ENCODE data around the gene PLEKHG5. TPM values are rescaled to one million over a fixed set of nuclear protein-coding genes. Genes with fewer than 3 reads are reported as not detected.

The PLEKHG5 gene
- total RNA-seq, 1 experiment from 2014 or later: 32.3 TPM

DNA sequence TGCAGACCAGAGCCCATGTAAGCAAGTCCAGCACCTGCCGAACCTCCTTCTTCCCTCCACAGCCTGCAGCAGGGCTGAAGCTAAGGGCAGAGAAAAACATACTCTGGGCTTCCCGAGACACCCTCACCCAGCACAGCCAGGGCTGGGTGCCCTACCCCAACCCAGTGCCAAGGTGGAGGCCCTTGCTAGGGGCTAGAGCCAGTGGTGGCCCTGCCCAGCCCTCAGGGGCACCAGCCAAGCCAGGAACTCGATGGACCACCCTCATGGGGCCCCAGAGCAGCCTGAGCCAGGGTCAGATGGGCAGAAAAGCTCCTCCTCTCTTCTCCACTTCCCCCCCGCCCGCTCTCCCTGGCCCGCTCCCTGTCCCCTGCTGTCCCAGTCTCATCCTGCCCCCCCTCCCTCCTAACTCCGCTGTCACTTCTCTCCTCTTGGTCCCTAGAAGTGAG, 41.4 kb downstream of the PLEKHG5 start:
- intact Hi-C loops (cut with micrococcal nuclease): no loop called here
- Mint-ChIP-seq H3K36me3 (ENCODE audit: insufficient read depth, unreplicated experiment) (no peaks in the 10 kb centered on the region), H3K9me3 (ENCODE audit: unreplicated experiment) (no peaks in the 10 kb centered on the region), H3K4me3 (ENCODE audit: unreplicated experiment) (no peak overlapping the region), H3K27me3 (ENCODE audit: insufficient read depth, unreplicated experiment) (peaks cover 39% of the 10 kb centered on the region), H3K27ac (ENCODE audit: low read depth, unreplicated experiment) (no peak overlapping the region), H3K4me1 (ENCODE audit: insufficient read depth, unreplicated experiment) (peaks cover 1% of the 10 kb centered on the region)
- CTCF ChIA-PET: interaction anchor here (0.8 to 1.4 kb wide), 2 partner anchors 12 to 36 kb away, joined by 3 read pairs; no protein-coding TSS in a partner anchor
- TF ChIP-seq, protein P1, sequence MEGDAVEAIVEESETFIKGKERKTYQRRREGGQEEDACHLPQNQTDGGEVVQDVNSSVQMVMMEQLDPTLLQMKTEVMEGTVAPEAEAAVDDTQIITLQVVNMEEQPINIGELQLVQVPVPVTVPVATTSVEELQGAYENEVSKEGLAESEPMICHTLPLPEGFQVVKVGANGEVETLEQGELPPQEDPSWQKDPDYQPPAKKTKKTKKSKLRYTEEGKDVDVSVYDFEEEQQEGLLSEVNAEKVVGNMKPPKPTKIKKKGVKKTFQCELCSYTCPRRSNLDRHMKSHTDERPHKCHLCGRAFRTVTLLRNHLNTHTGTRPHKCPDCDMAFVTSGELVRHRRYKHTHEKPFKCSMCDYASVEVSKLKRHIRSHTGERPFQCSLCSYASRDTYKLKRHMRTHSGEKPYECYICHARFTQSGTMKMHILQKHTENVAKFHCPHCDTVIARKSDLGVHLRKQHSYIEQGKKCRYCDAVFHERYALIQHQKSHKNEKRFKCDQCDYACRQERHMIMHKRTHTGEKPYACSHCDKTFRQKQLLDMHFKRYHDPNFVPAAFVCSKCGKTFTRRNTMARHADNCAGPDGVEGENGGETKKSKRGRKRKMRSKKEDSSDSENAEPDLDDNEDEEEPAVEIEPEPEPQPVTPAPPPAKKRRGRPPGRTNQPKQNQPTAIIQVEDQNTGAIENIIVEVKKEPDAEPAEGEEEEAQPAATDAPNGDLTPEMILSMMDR (IDR thresholded peaks at IDR 0.05; ENCODE audit: unreplicated experiment): no peak
- BruUV-seq (replicated peaks): no TSS peak
- no peak for DNase-seq (ENCODE audit: unreplicated experiment)
- POLR2A ChIA-PET: no interaction called here

- intact Hi-C loops (cut with micrococcal nuclease): no loop called here
- Mint-ChIP-seq H3K9me3 (ENCODE audit: unreplicated experiment) (no peaks in the 10 kb centered on the region), H3K27me3 (ENCODE audit: insufficient read depth, unreplicated experiment) (peaks cover 37% of the 10 kb centered on the region), H3K4me1 (ENCODE audit: insufficient read depth, unreplicated experiment) (peaks cover 5% of the 10 kb centered on the region), H3K27ac (ENCODE audit: low read depth, unreplicated experiment) (no peak overlapping the region), H3K36me3 (ENCODE audit: insufficient read depth, unreplicated experiment) (no peaks in the 10 kb centered on the region), H3K4me3 (ENCODE audit: unreplicated experiment) (peak overlapping the region; percentile 4)
- BruUV-seq (replicated peaks): no TSS peak
- POLR2A ChIA-PET: interaction anchor here (1.2 kb wide), 1 partner anchor 9 kb away, joined by 3 read pairs; no protein-coding TSS in a partner anchor
- DNase-seq (ENCODE audit: unreplicated experiment): peak; percentile 24
- TF ChIP-seq, protein P1 (IDR thresholded peaks at IDR 0.05; ENCODE audit: unreplicated experiment): no peak
- CTCF ChIA-PET: interaction anchor here (0.6 to 1.5 kb wide), 7 partner anchors 11 to 1646 kb away, joined by 3 to 4 read pairs (median 3); no protein-coding TSS in a partner anchor
Observed at GRCh38 chr1:6448749-6449631, 42.5 kb downstream of the PLEKHG5 start.

DNA sequence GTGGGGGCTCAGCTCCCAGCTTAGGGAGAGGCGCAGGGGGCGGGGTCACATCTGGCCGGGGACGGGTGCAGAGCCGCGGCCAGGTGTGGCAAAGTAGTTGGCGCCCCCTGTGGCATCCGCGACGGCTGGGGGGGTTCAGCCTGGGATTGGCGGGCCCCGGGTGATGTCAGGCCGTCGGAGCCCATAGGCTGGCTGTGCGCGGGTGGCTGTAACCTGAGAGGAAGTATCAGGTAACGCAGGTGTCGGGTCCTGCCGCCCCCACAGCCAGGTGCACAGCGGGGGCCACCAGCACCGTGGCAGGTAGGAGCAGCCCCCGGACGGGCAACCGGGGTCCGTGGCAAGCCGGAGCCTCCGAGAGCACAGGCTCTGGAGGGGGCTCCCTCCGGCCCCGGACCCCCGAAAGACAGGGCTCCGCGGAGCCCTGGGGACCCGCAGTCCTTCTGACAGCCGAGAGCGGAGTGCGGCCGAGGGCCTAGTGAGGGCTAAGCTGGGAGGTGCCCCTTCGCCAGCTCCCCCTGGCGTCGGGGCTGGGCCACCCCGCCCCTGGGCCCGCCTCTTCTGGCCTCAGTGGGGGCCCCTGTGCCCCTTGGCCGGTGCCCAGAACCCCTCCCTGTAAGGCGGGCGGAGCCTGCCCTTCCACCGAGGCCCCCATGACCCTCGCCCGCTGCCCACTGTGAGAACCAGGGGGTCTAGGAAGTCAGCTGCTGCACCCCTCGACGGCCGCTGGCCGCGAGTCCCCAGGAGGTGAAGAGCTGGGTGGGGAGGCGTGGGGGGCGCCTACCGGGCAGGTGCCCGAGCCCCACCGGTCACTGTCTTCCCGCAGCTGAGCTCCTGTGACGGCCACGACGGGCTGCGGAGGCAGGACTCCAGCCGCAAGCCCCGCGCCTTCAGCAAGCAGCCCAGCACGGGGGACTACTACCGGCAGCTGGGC, 43.4 kb downstream of the PLEKHG5 start:
- Mint-ChIP-seq H3K27me3 (ENCODE audit: insufficient read depth, unreplicated experiment) (peaks cover 28% of the 10 kb centered on the region), H3K4me1 (ENCODE audit: insufficient read depth, unreplicated experiment) (peaks cover 5% of the 10 kb centered on the region), H3K36me3 (ENCODE audit: insufficient read depth, unreplicated experiment) (no peaks in the 10 kb centered on the region), H3K4me3 (ENCODE audit: unreplicated experiment) (no peak overlapping the region), H3K9me3 (ENCODE audit: unreplicated experiment) (no peaks in the 10 kb centered on the region), H3K27ac (ENCODE audit: low read depth, unreplicated experiment) (no peak overlapping the region)
- intact Hi-C loops (cut with micrococcal nuclease): no loop called here
- TF ChIP-seq, protein P1 (IDR thresholded peaks at IDR 0.05; ENCODE audit: unreplicated experiment): no peak
- BruUV-seq (replicated peaks): no TSS peak
- ChIA-PET CTCF (interaction anchor here (0.7 to 1.5 kb wide), 3 partner anchors 28 to 1646 kb away, joined by 3 to 4 read pairs (median 4); no protein-coding TSS in a partner anchor), POLR2A (interaction anchor here (1.2 kb wide), 1 partner anchor 8 kb away, joined by 3 read pairs; no protein-coding TSS in a partner anchor)
- DNase-seq (ENCODE audit: unreplicated experiment): no peak
